ENCODE data around the gene ZBTB3. TPM values are rescaled to one million over a fixed set of nuclear protein-coding genes. Genes with fewer than 3 reads are reported as not detected.
A peak's percentile ranks its signal among the peaks of the same experiment; 100 is the strongest.
"Not testable (repeated sequence)": the region's sequence is repeated elsewhere in the genome, so short reads cannot be mapped to it uniquely, and the experiment has no call there.

Gene ZBTB3
- total RNA-seq, 2 donors from 2014 or later: 7.2 to 10.5 TPM

DNA sequence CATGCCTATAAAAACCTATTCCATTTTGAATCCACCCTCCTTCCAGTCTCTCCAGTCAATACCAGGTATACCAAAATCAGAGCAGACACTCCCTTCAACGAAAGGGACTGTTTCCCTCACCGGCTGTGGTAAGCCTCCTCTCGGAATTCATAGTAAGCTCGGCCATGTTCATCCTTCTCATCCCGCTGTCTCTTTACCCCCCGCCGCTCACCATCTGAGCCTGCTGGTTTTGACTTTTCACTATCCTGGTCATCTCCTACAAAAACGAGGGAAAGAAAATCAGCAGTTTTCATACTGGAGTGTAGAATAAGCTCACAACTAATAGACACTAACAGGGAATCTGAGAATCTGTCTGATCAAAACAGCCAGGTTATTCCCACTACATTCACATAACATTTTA, 29.8 kb downstream of the ZBTB3 start:
- no peak for ATAC-seq
- intact Hi-C loops (cut with DNase I): no loop called here

DNA sequence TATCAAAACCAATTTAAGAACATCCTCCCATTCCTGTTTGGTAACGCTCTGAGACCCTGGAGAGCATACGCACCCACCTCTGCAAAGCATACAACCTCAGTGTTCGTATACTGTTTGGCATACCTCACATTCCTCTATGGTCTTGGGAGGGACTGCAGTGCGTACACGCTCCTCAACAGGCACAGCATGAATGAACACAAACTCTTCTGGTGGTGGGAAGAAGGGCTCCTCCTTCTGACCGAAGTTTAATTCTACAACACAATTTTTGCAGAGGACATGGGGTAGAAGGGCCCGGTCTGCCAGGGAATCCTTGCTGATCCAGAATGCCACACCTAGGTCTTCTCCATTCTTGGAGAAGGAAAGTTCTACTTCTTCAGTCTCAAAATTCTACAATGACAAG, 32.0 kb downstream of the ZBTB3 start:
- intact Hi-C loops (cut with DNase I): no loop called here
- ATAC-seq: no peak
- DNase-seq: no peak

More for the DNA sequence above, 29.8 kb downstream of the ZBTB3 start:
- no peak for DNase-seq

DNA sequence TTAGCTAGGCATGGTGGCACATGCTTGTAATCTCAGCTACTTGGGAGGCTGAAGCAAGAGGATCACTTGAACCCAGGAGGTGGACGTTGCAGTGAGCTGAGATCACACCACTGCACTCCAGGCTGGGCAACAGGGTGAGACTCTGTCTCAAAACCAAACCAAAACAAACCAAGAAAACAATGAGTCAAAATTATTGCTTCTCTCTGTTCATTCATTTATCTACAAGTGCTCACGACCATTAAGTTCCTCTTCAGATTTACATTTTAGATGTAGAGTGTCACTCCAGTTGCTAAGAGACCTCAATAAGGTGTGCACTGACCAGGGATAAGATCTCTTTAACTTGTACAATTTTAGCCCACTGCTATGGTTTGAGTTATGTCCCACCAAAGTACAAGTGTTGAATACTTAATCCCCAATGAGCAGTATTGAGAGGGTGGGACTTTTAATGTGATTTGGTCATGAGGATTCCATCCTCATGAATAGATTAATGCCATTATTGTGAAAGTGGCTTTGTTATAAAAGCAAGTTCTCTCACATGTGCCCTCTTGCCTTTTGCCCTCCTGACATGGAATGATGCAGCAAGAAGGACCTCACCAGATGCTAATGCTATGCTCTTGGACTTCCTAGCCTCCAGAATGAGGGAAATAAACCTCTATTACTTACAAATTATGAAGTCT, 34.5 kb downstream of the ZBTB3 start:
- no peak for ATAC-seq
- no peak for DNase-seq
- intact Hi-C loops (cut with DNase I): no loop called here

DNA sequence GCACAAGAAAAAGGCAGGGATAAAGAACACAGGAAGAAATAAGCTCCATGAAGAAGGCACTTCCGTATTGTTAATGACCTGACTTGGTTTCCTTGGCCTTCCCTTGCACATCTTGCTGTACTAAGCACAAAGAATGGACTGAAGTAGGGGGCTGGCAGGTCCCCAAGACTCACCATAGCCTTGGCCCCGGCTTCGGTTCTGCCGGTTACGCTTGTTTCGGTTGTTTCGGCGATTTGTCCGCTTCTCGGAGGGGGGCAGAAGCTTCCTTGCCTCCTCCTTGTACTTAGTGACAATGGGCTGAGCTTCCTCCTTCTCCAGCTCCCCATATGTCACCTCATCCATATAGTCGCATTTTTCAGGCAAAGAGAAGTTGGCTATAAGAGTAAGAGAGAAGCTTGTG, 37.1 kb downstream of the ZBTB3 start:
- DNase-seq (no peak), ATAC-seq (no peak)
- intact Hi-C loops (cut with DNase I): no loop called here

DNA sequence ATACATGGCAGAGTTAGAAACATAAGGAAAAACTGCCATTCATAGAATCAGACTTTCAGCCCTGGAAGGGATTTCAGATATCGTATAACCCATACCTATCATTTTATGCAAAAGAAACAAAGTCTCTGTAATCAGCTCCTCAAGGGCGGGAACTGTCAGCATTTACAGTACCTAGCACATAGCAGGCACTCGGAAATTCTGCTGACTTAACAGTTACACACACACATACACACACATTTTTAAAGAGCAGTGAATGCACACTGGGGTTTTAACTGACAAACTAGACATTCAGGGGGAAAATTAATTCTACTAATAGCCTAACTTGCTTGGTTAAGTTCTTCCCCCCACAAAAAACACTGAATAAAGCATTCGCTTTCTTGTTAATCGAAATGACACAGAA, 37.8 kb downstream of the ZBTB3 start:
- intact Hi-C loops (cut with DNase I): no loop called here
- DNase-seq (no peak), ATAC-seq (no peak)

DNA sequence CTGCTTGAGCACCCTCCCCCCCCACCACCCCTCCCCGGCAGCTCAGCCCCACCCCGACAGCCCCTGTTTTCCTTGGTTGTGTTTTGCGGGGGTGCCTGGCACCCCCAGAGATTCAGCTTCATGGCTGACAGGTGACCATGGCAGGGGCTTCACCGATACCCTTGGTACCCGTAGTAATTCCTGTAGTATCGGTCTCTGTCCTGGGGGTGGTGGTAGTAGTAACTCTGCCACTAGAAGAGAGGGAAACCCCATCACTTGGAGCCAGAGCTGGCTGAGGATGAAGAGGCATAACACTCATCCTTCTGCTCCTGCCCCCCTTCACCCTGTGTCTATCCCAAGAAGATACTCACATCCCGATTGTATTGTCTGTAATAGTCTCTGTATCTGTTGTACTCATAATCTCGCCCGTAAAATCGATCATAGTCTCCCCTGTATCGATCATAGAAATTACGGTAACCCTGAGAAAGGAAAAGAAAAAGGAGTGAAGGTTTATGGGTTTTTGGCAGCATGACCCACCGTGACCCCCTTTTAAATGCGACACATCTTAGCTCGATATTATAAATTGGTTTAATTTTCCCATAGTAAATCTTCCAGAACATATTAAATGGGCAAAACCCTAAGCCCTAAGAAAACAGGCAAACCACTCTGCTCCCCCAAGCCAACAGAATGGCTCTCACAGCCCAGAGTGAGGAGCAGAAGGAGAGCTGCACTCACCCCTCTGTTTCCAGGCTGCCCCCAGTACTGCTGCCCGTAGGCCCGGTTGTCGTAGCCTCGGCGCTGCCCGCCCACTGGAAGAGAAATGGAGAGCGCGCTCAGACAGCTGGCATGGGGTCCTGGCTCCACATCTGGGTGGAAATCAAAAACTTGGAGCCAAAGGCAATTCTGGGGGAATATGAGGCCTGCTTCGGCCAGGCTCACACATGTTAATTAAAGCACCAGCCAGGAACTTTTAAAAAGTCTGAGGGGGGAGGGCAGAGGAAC, 38.5 kb downstream of the ZBTB3 start:
- DNase-seq (no peak), ATAC-seq (no peak)
- intact Hi-C loops (cut with DNase I): no loop called here

DNA sequence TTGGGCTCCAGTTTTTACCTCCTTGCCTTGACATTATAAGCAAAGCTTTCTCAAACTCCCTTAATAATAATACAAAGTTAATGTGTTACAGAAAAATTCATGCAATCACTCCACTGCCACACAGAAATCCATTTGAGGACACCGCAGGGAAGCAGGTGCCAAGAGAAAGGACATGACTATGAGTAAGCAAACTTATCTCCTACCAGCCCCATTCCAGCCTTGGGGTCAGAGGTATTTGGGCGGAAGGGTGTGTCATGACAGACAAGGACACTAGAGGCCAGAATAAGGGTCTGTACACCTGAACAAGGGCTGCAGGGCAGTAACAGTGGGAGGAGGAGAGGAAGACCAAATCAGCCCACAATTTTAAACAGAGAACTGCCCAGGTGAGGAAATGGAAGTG, 40.6 kb downstream of the ZBTB3 start:
- intact Hi-C loops (cut with DNase I): no loop called here
- no peak for DNase-seq
- ATAC-seq: peak in 1 of 2 donors; percentile 4

DNA sequence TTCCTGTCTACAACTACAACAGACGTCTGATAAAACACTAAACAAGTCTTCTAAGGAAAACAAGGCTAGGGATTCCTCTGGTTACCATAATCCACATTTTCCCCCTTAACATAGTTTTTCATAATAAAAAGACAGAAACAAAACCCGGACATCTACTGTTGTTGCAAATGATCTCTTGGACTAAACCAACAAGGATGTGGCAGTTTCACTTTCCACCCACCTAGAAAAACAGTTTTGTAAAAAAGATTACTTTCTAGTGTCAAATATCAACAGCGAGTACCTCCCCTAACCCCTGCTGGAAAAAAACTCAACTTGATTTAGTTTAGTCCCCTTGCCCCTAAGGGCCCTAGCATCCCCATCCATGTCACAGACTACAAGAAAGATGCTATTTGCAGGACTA, 41.1 kb downstream of the ZBTB3 start:
- DNase-seq (no peak), ATAC-seq (no peak)
- intact Hi-C loops (cut with DNase I): no loop called here

DNA sequence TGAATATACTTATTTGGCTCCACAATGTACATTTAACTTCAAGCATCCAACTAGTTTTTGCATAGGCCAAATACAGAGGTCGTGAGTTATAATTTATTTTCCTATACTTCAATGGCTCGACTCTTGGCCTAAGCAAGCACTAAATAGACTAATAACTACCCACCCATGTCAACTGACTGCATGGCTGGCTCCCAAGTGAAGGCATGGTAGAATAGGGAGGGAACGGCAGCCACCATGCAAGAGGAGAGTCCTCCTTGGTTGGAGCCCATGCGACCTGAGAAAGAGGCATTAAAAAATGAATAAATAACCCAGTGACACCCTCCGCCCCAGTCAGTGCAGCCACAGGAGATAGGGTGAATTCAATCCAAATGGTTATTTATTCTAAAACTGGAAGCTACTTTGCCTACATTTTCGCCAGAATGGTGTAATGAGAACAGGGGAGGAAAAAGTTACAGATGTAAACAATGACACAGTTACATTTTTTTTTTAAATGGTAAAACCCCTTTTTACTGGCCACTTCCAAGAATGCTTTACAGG, 41.6 kb downstream of the ZBTB3 start:
- DNase-seq (no peak), ATAC-seq (no peak)
- intact Hi-C loops (cut with DNase I): no loop called here

DNA sequence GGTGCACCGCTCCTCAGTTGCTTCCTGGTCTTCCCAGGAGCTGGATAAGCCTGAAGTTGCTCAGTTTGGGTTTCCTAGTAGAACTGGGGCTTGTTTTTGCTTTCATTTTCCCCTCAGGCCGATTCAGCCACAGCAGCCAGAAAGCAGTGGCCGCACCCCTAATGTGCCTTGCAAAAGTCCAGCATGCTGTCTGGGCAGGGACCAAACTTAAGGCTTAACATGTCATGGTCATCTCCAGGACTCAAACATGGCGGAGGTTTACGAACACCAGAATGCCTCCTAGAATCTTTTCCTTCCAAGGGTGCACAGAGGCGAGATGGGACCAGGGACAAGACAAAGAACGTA, 44.0 kb downstream of the ZBTB3 start:
- ATAC-seq: no peak
- intact Hi-C loops (cut with DNase I): no loop called here
- DNase-seq: no peak

DNA sequence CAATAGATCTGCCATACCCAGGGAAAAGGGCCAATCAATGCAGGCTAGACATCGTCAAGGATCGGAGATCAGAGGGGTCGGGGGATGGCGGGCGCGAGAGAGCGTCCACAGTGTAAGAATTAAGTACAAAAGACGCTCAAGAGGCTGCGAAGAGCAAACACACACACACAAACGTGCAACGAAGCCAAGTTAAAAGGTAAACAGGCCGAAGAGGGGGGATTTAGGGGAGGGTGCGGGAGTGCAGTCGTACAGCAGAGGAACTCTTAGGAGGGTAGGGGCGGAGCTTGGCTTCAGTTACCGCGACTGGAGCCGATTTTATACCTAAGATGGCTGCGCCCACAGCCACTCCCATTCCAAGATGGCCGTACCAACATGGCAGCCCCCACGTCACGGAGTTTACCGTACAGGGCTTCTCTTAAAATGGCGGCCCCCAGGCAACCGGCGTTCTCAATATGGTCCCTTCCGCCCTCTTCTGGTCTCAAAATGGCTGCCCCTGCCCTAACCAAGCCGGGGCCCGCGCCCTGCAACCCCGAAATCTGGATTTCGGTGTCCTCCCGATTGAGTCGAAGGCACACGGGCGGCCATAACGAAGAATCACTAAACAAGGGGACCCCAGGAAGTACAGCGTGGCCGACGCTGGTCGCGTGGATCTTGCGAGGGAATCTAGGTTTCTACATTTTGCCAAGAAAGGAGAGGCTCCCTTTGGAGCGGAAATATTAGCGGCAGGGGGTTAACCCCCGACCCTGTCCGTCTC, 44.5 kb downstream of the ZBTB3 start:
- ATAC-seq (peak; percentile 86 to 87), DNase-seq (peak; percentile 99)
- intact Hi-C loops (cut with DNase I): no loop called here

DNA sequence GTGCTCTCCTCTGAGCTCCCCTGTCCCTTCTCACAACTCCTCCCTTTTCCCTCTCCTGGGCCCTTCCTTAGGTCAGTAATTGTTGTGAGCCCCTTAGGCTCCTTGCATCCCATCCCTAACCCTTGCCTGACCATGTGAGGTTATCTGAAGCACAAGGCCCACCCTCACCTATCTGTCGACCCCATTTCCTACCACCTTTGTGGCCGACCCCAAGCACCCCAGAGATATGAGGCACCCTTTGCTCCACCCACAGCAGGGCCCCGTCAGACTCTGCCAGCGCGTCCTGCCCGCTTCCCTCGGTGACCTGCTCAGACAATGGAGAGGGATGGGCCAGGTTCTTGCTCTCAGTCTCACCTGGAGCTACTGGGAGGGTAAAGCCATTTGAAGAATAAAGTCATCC, 45.2 kb downstream of the ZBTB3 start:
- intact Hi-C loops (cut with DNase I): no loop called here
- ATAC-seq: peak in 1 of 2 donors; percentile 1
- no peak for DNase-seq

DNA sequence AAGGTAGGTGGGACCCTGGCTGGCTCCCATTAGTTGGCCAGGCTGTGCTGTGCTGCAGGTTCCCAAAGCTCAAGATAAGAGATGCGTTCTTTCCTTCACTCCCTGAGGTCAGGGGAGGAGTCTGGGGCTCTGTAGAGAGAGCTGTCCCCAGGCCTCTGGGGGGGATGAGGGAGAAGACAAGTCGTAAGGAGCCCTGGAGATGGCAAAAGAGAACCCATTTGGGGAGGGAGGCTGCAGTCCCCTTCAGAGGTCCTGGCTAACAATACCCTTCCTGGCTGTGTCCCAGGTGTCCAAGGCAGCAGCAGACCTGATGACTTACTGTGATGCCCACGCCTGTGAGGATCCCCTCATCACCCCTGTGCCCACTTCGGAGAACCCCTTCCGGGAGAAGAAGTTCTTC, 45.6 kb downstream of the ZBTB3 start:
- DNase-seq (no peak), ATAC-seq (no peak)
- intact Hi-C loops (cut with DNase I): no loop called here

DNA sequence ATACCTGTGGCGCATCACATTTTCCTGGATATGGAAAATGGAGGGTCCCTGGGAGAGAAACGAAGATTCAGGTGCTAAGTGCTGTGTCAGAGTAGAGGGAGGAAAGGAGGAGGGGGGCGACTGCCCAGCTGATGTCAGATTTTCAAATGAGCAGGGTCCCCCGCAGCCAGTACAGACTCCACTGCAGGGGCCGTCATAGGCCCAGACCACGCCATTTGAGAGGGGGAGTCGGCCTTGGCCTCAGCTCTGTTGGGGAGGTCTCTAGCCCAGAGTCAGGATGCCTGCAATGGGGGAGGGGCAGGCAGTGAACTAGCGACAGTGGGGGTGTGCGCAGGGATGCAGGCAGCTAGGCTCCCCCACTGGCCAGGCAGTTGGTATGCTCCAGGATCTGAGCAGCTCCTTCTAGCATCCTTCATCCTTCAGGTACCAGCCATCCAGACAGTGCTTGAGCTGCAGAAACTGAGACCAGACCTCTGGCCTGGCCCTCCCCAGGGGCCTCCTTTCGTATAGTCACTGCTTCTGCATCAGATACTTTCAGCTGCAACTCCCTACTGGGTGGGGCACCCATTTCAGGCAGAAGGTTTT, 46.6 kb downstream of the ZBTB3 start, which contains the start of the genes BSCL2 and GNG3:
TSS of gene BSCL2 (minus strand) at position 148 of the 585 bp plus-strand sequence. CDS start 229 bp downstream, outside the sequence.
TSS of gene GNG3 (plus strand) at position 400 of the 585 bp plus-strand sequence. CDS start 620 bp downstream, outside the sequence.
- no peak for ATAC-seq
- DNase-seq: no peak
- intact Hi-C loops (cut with DNase I): no loop called here

DNA sequence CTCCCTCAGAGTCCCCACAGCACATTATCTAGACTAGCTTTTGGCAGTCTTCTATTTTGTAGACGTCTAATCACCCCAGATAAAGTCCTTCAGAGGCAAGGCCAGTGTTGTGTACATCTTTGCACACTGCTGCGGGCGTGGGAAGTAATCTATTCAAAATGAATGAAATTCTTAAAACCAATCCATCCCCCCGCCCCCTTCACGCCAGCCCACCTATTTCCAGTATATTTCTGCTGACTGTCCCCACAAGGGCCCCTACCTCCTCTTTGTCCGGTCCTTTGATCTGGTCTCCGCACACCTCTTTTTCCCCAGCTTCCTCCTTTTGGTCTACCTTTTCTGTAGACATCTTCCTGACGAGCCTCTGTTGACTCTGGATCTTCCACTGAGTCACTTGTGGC, 47.1 kb downstream of the ZBTB3 start:
- ATAC-seq (no peak), DNase-seq (no peak)
- intact Hi-C loops (cut with DNase I): no loop called here

DNA sequence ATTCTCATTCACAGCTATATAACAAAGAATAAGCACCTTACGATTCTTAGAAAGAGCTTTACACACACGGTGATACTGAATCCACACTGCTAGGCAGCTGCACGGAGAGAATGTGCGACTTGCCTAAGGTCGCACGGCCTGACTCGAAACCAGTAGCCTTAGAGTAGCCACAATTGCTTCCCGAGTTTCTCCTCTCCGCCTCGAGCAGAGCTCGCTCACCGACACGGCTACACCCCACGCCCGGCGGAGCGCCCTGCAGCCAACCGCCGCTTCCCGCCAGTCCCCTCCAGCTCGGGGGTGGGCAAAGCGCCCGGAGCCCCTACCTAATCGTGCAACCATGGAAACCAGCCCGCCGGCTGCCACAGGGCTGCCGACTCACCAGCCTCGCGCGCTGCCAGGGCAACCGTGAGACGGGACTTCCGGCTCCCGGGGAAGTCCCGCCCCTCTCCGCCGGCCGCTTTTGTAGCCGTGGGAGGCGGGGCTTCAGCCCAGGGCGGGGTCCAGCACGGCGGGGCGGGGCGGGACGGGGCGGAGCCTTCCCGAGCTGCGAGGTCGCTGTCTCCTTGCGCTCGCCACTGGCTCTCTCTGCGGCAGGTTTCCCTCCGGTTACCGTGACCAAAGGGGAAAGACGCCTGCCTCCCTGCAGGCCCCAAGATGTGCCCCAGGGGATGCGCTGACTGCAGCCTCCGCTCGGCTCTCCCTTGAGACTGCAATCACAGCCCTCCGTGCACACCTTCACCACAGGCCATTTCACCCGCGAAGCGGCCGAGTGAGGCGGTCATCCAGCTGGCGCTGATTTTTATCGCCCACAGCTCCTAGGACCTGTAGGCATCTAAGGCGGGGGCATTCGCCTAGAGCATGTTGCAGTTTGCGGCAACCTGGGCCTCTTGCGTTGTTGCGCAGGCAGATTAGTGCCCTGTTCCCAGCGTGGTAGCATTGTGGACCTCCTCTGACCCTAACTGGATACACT, 47.8 kb downstream of the ZBTB3 start:
- DNase-seq: peak; percentile 97
- intact Hi-C loops (cut with DNase I): no loop called here
- peak; percentile 89 to 91 for ATAC-seq

DNA sequence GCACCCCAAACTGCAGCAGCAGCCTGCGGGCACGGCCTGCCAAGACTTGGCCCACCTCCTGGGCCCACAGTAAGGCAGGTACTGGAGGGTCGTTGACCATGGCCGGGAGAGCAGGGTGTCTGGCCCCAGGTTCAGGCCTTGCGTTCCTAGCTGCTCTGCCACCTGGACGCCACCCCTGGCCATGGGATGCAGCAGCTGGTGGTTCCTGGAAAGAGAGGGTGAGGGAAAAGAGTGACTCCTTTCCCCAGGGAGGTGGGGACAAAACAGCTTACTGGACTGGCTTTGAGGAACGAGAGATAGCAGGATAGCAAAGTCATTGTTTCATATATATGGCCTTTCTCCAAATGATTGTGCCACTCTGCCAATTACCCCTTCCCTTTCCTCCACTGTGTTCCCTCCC, 48.5 kb downstream of the ZBTB3 start:
- DNase-seq: no peak
- intact Hi-C loops (cut with DNase I): no loop called here
- ATAC-seq: no peak

DNA sequence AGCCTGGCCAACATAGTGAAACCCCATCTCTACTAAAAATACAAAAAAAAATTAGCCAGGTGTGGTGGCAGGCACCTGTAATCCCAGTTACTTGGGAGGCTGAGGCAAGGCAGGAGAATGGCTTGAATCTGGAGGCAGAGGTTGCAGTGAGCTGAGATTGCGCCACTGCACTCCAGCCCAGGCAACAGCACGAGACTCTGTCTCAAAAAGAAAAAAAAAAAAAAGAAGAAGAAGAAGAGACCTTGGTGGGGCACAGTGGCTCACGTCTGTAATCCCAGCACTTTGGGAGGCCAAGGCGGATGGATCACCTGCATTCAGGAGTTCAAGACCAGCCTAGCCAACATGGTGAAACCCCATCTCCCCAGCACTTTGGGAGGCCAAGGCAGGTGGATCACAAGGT, 50.0 kb downstream of the ZBTB3 start:
- DNase-seq; ATAC-seq; intact Hi-C loops (cut with DNase I): not testable (repeated sequence)

Data from left cardiac atrium (tissue), 4 donors.